Stimulated activated CD8-positive, alpha-beta memory T cell treated with anti-CD3 and anti-CD28 coated beads, Interleukin-4, amount 100 ng/mL, for 1 hour (primary cell): ENCODE results near the gene RPS24.
"Not testable (repeated sequence)": the region's sequence is repeated elsewhere in the genome, so short reads cannot be mapped to it uniquely, and the experiment has no call there.

ENCODE experiments used
- DNase-seq, 2 donors: peaks; one replicate each; pipeline ENCODE4 v3.0.0-alpha.2; 2020; ENCODE audit warnings: low read depth in 2 of 2, low spot score in 1 of 2

The RPS24 gene

GRCh38 chr10:78033637-78034470, at the start of gene RPS24:
Gene RPS24, plus strand, starts transcription at chr10:78033863. Its CDS starts 39 bp downstream, at chr10:78033902.
- DNase-seq, result peak; percentile 73 to 87

DNA sequence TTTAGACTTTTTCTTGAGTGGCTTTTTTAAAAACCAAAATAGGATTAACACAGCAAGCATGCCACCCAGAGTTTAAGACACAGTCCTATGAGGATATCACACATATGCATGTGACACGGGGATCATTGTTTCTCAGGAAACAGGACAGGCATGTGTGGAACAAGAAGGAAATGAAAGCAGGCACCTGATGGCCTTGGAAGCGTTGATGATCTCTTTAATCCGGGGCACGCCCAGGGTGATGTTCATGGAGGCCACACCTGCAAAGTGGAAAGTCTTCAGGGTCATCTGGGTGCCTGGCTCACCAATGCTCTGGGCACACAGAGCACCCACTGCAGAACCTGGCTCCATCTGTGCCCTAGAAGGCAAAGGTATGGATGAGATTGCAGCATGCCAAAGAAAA, 48.7 kb upstream of the RPS24 start:
- no peak for DNase-seq

- DNase-seq, result no peak
These were observed 45.9 kb upstream of the RPS24 start for GRCh38 chr10:77987671-77988255.

- DNase-seq, result no peak
These were observed 44.5 kb upstream of the RPS24 start for GRCh38 chr10:77989081-77989724.

DNA sequence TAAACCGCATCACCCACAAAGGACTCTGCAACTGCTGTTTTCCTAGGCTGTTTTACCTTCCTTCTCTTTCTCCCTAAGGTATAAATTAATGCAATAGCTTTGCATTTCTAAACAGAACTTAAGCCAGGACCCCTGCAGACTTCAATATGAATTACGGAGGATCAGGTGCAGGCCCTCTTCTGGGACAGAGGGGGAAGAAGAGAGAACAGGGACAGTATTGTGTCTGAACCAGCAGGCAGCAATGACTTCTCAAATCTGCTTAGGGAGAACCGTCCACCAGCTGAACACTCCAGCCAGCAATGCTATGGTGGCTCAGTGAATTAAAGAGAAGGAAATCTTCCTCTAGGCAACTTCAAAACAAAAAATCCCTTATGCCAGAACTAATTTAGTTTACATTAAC, 40.0 kb upstream of the RPS24 start:
- no peak for DNase-seq

- DNase-seq, result not testable (repeated sequence)
These were observed 34.9 kb upstream of the RPS24 start for GRCh38 chr10:77998780-77999179.

- DNase-seq, result no peak
These were observed 33.5 kb upstream of the RPS24 start for GRCh38 chr10:78000206-78000605.

DNA sequence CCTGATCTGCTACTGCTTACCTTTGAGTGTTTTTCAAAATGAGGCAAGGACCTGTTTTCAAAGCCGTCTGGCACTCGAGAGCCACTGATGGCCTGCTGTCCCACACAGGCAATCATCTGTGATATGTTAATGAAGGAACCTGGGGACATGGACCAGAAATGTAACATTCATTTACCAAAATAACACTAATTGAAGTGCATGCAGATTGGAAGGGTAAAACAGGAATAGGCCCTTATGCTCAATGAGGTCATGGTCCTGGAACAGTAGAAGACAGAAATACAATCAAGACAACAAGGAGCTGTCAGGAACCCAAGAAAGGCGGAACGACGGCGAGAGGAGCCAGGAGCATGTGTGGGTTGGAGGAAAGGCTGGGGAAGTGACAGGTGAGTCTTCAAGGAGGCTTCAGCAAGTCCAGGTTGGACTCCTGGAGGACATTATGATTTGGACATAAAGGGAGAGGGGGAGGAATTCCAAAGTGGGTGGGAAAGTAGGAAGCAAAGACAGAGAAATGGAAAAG, 32.6 kb upstream of the RPS24 start:
- DNase-seq, result no peak

DNA sequence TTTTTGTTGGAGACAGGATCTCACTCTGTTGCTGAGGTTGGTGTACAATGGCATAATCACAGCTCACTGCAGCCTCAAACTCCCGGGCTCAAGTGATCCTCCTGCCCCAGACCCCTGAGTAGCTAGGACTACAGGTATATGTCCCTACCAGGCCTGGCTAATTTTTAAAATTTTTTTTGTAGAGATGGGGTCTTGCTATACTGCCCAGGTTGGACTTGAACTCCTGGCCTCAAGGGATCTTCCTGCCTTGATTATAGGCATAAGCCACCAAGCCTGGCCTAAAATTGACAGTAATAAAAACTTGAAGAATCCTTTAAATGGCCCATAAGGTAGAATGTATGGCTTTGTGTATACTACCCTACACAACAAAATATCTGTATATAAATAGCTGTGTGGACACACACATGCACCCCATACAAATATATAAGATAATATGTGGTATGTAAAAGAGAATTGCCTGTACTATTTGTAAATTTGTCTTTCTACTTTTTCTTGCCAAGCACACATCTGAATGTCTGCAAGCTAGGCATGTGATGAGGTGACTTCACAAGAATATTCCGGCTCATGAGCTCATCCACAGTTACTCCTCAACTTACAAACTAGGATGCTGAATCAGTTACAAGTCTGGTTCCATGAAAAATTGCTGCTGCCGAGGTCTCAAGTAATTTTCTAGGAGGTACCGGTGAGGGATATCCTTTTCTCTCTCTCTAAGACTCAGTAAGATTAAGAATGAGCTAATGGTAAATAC, 30.9 kb upstream of the RPS24 start:
- DNase-seq, result no peak

GRCh38 chr10:78004215-78005026, 29.2 kb upstream of the RPS24 start:
- no peak for DNase-seq

DNA sequence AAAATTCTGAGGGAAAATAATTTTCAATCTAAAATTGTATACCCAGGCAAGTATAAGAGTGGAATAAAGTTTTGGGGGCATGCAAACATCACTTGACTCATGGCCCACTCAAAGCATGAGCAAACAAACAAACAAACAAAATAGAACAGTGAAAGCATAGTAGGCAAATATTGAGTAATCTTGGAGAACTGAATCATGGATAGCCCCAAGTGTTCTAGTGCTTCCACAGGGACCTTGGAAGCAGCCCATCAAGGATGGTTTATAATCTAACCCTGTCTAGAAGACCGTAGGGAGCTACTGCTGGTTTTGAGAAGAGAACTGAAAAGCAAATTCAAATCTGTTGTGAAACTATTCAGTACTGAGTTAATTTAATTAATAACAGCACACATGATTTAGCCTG, 26.5 kb upstream of the RPS24 start:
- DNase-seq, result no peak

GRCh38 chr10:78009662-78010061, 24.0 kb upstream of the RPS24 start:
- no peak for DNase-seq

- no peak for DNase-seq
These were observed 23.4 kb upstream of the RPS24 start for GRCh38 chr10:78010278-78010677.

- DNase-seq, result no peak
These were observed 22.6 kb upstream of the RPS24 start for GRCh38 chr10:78011065-78011464.

DNA sequence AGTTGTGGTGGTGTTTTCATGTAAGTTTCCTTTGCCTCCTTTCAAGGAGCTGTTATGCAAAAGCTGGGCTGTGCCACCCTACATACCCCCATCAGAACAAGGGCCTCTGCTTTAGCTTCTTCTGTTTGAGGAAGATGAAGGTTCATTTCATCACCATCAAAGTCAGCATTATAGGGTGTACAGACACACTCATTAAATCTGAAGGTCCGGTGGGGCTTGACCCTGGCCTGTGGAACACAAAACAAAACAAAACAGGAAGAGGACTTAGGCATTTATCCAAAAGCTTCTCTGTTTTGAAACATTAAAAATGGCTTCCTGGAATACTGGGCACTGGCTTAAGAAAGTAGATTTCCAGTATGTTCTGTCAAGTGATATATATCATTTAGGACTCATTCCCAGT, 20.1 kb upstream of the RPS24 start:
- DNase-seq, result no peak

DNA sequence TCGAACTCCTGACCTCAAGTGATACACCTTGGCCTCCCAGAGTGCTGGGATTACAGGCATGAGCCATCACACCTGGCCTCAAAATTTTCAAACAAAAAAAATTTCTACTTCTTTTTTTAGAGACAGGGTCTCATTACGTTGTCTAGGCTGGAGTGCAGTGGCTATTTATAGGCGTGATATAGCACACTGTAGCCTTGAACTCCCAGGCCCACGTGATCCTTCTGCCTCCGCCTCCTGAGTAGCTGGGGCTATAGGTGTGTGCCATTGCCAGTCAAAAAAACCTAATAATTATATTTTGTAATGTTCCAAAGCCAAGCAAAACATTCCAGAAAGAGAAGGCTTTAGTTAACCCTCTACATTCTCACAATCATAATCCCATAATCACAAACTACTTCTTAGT, 18.1 kb upstream of the RPS24 start:
- DNase-seq, result no peak

DNA sequence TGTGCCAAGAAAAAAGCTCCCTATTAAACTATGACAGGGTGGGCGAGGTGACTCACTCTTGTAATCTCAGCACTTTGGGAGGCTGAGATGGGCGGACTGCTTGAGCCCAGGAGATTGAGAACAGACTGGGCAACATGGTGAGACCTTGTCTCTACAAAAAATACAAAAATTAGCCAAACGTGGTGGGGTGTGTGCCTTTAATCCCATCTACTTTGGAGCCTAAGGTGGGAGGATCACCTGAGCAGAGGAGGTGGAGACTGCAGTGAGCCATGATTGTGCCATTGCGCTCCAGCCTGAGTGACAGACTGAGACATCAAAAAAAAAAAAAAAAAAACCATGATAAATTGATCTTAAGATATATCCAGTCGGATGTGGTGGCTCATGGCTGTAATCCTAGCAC, 15.8 kb upstream of the RPS24 start:
- DNase-seq, result no peak

- no peak for DNase-seq
These were observed 14.4 kb upstream of the RPS24 start for GRCh38 chr10:78019264-78019663.

GRCh38 chr10:78021201-78021600, 12.5 kb upstream of the RPS24 start:
- DNase-seq, result no peak

DNA sequence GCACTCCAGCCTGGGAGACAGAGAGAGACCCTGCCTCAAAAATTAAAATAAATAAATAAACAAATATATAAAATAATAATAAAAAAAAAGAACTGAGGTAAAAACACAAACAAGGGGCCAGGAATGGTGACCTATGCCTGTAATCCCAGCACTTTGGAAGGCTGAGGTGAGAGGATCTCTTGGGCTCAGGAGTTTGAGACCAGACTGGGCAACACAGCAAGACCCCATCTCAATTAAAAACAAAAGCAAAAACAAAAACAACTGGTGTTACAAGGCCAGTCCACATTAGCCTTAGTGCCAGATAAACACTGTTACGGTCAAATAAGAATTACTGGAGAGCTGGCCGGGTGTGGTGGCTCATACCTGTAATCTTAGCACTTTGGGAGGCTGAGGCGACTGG, 9.9 kb upstream of the RPS24 start:
- DNase-seq, result no peak
